HG02763 (cell line): ENCODE measurements around the gene SHH.

Experiments
- ATAC-seq: cut with Tn5 transposase; IDR thresholded peaks from one replicate; pipeline ENCODE4 v1.9.1; 2021; ENCODE audit warnings: mild to moderate bottlenecking, moderate library complexity; ENCODE audit not compliant: unreplicated experiment

Gene SHH

DNA sequence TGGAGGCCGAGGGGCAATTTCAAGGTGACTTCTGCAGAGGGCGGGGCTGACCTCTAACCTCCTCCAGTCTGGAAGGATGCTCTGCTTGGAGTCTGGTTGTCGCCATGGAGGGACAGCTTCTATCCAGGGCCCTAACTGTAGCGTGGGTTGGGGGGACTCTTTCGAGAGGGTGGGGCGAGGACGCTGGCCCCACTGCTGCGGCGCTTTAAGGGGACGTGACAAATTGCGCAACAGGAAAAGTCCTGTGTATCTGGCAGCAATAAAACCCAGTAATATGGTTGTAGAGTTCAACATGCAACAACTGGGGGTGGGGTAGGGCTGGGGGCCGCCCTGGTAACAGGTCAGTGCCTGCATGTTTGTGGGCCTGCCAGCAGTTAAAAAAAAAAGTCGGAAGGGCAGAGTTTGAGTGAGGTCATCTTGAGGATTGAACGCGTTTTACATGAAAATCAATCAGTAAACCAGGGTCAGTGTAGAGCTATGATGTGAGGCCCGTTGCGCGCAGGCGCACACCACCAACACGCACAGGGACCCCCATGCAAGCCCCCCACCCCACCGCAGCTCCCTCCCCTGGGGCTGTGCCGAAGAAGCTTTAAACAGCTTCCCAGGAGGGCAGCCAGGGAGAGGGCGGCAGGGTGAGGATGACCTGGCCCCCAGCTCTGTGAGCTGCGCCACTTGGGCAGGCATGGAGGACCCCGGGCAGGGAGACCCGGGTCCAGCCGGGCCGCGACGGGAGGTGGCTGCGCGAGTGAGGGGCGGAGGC is 4.3 kb downstream of the SHH start:
- no peak for ATAC-seq

DNA sequence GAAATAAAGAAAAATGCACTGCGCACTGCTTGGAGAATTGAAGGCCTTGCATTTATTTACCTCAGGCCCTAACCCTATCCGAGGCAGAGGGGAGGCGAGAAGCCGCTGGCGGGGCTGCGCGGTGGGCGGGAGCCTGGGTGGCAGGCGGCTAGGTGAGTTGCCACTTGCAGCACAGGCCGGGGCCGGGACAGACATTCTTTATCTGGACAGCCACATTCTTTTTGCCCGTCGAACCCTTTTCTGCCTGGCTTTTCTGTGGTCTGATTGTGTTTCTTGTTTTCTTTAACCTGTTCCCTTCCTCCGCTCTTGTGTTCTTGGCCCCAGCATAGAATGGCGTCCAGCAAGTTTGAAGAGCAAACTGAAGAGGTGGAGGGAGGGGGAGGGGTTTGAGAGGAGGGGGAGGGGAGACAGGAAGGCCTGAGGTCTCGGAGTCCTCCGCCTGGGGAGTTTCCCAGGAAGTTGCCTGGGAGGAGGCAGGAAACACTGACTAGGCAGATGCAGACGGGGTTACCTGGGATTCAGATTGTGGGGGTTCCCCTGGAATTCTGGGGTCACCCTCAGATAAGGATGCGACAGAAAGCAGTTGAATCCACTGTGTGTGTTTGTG is 5.1 kb downstream of the SHH start:
- ATAC-seq = no peak

DNA sequence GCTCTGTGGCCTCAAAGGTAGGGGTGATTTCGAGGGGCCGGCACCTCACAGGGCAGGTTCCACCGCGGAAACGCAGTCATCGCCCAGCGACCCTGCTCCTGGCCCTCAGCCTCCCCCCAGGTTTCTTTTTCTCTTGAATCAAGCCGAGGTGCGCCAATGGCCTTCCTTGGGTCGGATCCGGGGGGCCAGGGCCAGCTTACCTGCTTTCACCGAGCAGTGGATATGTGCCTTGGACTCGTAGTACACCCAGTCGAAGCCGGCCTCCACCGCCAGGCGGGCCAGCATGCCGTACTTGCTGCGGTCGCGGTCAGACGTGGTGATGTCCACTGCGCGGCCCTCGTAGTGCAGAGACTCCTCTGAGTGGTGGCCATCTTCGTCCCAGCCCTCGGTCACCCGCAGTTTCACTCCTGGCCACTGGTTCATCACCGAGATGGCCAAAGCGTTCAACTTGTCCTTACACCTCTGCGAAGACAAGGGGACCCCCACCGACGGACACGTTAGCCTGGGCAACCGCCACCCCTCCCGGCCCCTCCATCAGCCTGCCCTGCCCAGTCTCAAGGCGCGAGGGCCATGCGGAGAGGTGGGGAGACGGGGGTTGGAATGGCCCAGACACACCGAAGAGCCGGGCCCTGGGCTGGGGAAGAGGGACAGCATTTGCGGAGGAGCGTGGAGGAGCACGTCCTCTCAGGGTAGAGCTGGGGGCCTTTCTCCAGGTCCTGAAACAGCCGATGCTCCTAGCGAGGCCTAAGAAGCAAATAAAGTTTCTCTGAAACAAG is 6.0 kb downstream of the SHH start:
- ATAC-seq = no peak

DNA sequence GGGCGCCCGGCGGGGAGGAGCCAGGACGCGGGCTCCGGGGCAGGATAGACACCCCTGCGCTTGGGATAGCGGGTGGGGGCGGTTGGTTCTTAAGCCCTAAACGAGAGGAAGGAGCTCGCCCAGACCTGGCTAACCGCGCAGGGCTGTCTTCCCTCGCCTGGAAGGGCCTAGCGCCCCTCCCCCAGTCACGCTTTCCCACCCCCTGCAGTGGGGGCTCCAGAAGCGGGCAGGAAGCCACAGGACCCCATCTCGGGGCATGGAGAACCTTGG is 6.5 kb downstream of the SHH start:
- ATAC-seq = no peak

DNA sequence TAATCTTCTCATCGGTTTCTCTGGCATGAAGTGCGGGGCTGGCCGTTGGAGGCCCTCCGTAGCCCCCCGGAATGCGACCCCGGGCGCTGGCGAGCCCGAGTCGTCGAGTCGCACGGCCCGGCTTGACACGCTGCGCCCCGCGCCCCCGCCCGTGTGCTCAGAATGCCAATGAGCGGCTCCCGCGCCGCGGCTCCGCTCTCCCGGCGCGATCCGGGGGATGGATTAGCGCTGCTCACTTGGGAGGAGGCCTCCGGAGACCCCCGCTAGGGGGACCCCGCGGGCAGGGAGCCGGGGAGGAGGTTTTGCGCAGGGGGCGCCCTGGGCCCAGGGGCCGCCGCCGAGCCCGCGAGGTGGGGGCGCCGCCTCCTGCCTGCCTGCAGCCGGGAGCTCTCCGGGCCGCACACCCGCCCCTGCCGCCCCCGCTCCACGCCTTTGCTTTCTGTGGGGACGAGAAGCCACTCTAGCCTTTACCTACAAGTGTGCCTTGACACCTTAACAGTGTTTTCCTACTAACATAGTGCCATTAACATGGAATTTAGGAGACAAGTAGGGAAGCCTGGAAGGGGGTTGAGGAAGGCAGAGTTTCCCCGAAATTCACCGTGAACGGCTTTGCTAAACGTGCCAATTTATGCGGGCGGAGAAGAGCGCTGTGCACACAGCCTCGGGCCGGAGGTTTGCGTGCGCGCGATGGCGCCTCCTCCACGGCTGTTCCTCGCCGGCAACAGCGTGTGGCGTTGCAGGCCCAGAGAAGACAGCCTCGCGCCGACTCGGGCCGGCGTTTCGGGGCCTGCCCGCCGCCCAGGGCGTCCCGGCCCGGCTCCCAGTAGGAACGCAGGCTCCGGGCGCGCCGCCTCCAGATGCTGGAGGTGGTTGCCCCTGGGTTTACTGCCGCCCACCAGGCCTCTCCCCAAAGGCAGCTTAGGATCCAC is 7.1 kb downstream of the SHH start:
- ATAC-seq = no peak

DNA sequence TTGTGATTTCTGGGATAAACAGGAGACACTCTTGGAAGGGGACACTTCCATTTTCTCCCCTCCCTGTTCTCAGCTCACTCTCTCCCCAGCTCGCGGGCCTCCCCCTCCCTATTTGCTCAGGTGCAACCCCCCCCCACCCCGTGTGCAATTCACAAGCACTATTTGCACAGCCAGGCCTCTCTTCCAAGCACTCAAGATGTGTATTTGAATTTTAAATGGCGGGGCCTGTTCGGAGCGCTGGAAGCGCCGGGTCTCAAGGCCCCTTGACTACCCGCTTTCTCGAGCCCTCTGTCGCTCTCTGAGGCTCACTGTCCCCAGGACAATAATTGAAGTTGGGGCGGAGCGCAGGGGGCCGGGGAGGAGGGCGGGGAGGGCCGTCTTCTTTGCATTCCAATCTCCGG is 7.8 kb downstream of the SHH start:
- ATAC-seq = no peak

DNA sequence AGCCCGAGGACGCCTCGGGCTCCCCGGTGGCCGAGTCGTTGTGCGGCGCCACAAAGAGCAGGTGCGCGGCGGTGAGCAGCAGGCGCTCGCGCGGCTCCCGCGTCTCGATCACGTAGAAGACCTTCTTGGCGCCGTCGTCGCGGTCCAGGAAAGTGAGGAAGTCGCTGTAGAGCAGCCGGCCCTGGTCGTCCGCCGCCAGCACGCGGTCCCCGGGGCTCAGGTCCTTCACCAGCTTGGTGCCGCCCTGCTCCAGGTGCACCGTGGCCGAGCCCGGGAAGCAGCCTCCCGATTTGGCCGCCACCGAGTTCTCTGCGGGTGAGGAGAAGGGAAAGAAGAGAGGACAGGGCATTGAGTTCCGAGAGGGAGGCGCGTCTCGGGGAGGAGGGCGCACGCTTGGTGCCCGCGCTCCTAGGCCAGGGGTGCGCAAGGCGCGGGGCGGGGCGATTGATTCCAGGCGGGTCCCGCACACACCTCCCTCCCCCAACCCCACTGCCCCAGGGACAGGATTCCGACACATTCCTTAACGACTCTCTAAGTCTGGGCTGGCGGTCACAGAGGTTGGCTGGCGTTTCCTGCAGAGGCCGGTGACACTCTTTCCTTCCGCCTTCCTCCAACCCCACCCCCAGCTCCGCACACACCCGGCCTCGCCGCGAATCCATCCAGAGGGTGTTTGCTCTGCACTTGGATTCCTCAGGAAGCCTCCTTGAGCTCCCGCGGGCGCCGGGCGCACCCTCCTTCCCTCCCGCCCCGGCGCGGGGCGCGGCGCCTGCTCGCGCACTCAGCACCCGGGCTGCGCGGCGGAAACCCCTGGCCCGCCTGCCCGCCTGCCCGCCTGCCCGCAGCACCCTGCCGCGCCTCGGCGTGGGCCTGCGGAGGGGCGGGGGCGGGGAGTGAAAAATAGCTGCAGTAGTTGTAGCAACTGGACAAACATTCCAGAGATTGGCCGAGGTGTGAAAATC is 8.6 kb downstream of the SHH start:
- no peak for ATAC-seq

DNA sequence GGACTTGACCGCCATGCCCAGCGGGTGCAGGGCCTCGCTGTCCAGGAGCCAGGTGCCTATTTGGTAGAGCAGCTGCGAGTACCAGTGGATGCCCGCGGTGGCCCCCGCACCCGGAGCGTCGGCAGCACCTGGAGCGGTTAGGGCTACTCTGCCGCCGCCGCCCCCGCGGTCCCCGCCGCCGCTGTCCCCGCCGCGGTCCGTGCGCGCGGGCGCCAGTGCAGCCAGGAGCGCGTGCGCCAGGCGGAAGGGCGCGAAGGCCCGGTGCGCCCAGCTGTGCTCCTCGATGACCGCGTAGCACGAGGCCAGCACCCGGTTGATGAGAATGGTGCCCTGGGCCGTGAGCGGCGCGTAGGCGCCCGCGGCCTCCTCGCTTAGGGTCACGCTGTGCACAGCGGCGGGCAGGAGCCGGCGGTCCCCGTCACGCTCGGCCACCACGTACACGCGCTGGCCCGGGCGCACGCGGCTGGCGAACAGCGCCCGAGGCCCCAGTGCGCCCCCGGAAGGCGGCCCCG is 9.3 kb downstream of the SHH start:
- no peak for ATAC-seq

DNA sequence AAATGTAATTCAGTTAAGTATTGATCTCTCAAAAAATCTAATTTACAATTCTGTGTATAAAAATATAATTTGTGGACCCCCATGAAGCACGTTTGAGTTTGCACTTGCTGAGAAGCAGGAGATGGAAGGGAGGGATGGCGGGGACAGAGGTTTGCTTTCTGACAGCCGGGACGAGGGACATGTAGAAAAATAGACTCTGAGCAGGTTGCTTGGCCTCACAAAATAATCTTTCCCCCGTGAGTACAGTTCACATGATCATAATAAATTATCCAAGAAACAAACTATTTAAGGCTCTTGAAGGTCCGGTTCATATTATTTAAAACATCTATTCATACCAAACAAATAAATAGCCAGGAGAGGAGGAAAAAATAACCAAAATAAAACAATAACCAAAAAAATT is 10.0 kb downstream of the SHH start:
- no peak for ATAC-seq

DNA sequence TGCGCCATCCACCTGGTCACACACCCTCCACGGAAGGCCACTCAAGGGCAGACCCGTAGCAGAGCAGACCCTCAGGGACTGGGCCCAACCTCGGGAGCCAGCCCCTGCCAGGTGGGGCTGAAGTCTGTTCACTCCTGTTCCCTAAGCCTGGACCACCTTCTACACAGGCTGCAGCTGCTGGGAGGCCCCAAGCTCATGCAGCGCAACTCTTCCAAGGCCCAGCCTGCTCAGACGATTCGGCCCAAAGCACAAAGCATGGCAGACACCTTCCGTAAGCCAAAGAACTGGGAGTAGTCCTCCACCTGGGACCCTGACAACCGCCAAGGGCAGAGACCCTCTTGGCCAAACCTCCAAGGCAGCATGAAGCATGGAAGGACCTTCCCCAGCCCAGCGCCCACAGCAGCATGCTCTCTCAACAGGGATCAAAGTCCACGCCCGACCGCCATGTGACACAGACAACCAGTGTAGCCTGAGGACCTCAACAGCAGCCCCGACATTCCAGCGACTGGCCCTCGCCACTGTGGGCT is 11.5 kb downstream of the SHH start:
- ATAC-seq = no peak

DNA sequence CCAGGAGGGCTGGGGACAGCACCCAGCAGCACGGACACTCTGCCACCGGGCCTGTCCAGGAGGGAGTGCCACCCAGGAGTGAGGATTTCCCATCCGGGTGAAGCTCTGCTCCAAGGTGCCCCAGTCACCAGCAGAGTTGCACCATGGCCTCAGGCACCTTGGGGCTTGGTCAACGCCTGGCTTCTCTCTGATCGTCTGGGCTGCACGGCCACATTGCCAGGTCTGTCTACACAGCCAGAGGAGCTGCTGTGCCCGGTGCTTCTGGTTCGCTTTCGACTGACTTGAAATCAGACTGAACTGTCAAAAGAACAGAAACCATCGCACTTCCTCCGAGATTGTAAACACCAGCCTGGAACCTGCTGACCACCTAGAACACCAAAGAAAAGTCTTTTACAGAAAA is 12.0 kb downstream of the SHH start:
- no peak for ATAC-seq

DNA sequence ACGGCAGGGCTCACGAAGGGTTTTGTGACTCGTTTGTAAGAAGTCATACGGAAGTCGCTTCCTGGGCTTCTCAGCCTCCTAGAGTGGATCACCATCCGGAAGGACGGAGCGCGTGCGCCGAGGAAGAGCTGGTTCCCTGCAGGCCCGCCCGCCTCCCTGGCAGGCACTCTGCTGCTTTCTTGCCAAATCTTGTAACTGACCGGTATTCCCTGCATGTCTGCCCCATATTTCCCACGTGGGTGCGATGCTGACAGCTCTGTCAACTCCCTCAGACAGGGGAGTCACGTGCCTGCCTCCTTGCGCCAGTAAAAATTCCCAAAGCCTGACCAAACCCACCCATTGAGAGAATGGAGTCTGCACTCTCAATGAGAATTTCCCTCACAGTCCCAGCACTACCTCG is 12.7 kb downstream of the SHH start:
- no peak for ATAC-seq

DNA sequence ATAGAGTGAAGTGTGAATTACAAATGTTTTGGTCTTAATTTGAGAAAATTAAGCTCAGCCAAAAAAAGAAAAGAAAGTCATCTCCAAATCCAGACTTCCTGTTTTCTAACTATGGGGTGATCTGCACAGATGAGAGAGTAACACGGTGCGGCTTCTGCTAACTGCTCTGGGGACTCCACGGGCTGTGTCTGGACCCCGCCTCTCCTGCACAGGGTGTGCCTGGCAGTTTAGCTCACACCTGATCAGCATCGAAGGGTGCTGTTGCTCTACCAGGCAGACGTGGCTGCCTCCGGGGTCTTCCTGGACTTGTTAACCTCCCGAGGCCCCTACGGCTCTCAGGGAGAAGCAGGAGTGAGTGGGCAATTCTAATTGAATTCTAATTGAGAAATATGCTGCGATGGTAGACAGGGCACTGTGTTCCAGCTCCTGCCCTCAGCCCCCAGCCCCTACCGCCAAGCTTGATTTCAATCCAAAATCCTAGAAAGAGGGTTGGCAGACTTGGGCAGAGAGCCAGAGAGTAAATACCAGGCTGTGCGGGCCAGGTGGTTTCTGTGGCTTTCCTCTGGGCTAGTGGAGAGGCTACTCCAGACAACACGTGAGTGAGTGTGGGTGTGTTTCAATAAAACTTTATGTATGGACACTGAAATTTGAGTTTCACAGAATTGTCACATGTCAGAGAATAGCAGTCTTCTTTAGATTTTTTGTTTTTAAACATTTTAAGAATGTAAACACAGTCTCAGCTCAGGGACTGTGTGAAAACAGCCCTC is 13.4 kb downstream of the SHH start:
- no peak for ATAC-seq

DNA sequence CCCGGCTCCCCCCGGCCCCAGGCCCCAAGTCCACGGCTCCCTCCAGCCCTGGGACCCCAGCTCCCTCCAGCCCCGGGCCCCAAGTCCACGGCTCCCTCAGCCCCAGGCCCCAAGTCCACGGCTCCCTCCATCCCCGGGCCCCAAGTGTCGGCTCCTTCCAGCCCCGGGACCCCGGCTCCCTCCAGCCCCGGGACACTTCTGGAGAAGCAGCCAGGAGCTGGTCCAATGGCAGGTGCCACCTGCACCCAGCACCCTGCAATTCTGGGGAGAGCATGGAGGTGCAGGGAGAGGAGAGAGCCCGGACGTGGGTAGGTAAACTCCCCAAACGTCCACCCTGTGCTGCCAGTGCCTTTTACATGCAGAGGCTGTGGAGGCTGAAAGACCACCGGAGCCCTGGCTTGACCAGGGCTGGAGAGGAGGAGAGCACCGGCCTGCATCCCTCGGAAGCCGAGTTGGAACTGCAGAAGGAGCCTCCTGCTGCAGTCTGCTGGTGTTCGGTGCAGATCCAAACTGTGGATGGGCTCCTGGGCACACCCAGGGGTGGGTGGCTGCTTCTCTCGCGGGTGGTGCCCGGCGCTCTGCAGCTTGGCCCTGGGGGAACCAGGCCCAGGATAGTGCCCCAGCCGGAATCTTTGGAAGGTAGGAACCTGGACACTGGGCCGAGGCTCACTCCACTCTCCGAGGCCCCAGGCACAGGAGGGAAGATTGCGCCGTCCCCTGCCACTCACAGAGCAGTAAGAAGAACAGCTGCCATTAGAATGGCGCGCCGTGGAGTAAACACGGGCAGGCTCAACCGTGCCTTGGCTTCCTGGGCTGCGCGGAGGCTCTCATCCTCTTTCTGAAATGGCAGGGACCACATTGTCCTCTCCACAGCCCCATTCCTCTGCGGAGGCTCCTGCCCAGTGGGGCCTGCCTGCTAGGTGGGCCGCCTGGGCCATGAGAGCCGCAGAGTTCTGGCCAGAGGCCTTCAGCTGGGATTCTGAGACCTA is 14.7 kb downstream of the SHH start:
- no peak for ATAC-seq

DNA sequence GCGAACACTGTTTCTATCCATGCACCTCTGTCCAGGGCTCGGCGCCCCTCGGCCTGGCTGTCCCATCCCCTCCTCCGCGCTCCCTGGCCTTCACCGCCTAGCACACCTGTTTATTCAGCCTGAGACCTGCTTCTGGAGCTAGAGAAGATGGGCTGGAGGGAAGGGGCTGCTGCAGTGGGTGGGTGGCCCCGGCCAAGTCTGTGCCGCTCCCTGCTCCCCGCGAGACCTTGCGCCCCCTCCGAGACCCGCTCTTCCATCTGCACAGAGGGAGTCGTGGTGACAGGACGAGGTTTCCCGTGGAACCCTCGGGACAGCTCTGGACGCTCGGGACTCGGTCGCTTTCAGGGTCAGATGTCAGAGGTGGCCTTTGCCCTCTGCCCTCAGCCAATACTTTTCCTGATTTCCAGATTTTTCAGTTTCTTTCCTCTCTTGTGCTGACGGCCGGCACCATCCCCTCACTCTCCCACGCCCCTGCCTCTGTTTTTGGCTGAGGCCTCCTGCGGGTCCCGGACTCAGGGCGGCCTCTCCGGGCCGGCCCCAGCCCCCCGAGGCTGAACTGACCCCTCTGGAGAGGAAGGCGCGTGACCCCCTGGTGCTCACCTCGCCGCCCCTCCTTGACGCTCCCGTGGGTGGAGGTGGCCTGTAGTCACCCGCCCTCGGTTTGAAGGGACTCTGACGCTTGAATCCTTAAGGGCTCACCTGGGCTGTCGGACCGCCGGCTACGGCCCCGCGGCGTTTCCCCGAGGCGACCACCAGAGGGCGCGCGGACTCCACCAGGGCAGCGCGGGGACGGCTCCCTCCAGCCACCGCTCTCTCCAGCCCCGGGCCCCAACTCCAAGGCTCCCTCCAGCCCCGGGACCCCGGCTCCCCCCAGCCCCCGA is 15.6 kb downstream of the SHH start:
- ATAC-seq = peak; percentile 53

DNA sequence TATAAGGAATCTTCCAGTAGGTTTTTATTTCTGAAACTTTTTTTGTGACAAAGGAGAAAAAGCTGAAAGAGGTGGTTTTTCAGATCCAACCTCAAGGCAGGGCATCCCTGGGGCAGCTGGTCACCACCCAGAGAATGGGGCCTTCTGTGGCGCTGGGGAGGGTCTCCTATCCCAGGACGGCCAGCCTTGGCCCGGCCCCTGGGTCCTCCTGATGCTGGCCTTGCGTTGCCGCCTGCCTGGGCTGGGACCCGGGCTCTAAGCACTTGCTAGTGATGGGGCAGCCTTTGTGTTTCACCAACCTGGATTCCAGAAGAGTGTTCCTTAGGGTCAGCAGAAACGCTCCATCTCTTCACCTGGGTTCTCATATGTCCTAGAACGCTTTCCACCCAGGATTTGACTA is 16.3 kb downstream of the SHH start:
- ATAC-seq = no peak

DNA sequence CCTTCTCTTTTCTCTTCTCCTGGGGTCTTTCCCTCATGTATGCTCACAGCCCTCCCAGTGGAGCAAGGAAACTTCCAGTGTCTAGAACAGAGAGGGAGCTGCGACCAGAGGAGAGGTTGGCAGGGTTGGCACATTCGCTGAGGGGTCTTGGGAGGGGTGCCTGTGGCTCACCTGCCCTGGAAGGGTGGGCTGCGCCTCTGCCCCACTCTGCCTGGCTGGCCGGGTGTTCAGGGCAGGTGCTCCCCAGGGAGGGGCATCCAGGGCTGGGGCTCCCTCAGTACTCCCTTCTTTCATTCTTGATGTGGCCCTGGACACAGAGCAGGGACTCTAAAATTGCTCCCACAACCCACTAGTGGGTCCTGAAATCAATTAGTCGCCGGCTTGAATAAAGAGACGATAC is 16.9 kb downstream of the SHH start:
- no peak for ATAC-seq
